ENCODE measurements around the gene ATG13. TPM values are rescaled to one million over a fixed set of nuclear protein-coding genes. Genes with fewer than 3 reads are reported as not detected.

ATG13 gene
- total RNA-seq, 2 experiments from 2014 or later: 95.7 to 102 TPM

- POLR2A ChIA-PET: interaction anchor here (0.6 to 0.9 kb wide), 4 partner anchors 15 to 295 kb away, joined by 3 to 4 read pairs (median 3); no protein-coding TSS in a partner anchor
- peaks cover 92% of the 10 kb centered on the region for H3K36me3 Mint-ChIP-seq (ENCODE audit: low read depth)
- Histone ChIP-seq H3K36me3 (ENCODE audit: insufficient read depth, low read length) (peaks cover 50% of the 10 kb centered on the region), H3K27ac (ENCODE audit: low read depth in 1 of 2, low read length in 2 of 2) (no peak overlapping the region), H3K27me3 (ENCODE audit: control insufficient read depth in 1 of 2, insufficient read depth in 2 of 2, low read length in 2 of 2) (no peaks in the 10 kb centered on the region), H3K4me3 (ENCODE audit: low read length) (no peak overlapping the region), H3K4me1 (ENCODE audit: insufficient read depth, low read length) (peaks cover 4% of the 10 kb centered on the region), H3K9me3 (ENCODE audit: control insufficient read depth in 1 of 2, insufficient read depth in 1 of 2, low read length in 2 of 2) (no peaks in the 10 kb centered on the region)
- no peak overlapping the region for H3K27ac Mint-ChIP-seq
- no peak for DNase-seq
- CTCF ChIA-PET: no interaction called here
- no peak for ATAC-seq (ENCODE audit: poor library complexity)
- H3K9me3 Mint-ChIP-seq: no peaks in the 10 kb centered on the region
- intact Hi-C loops (cut with DNase I, micrococcal nuclease): no loop called here
- no peak for TF ChIP-seq CTCF (IDR thresholded peaks at IDR 0.05)
- peaks cover 19% of the 10 kb centered on the region for H3K4me1 Mint-ChIP-seq (ENCODE audit: low read depth)
- H3K4me3 Mint-ChIP-seq: no peak overlapping the region
- H3K27me3 Mint-ChIP-seq: no peaks in the 10 kb centered on the region
These were observed 26.6 kb downstream of the ATG13 start for GRCh38 chr11:46643986-46644385.

GRCh38 chr11:46649180-46649738 lies 31.9 kb downstream of the ATG13 start:
- ATAC-seq (ENCODE audit: poor library complexity) (no peak), DNase-seq (no peak)
- Mint-ChIP-seq H3K27me3 (no peaks in the 10 kb centered on the region), H3K9me3 (no peaks in the 10 kb centered on the region), H3K4me3 (no peak overlapping the region), H3K27ac (no peak overlapping the region), H3K4me1 (ENCODE audit: low read depth) (no peaks in the 10 kb centered on the region), H3K36me3 (ENCODE audit: low read depth) (peaks cover 89% of the 10 kb centered on the region)
- Histone ChIP-seq H3K4me1 (ENCODE audit: insufficient read depth, low read length) (no peaks in the 10 kb centered on the region), H3K27me3 (ENCODE audit: control insufficient read depth in 1 of 2, insufficient read depth in 2 of 2, low read length in 2 of 2) (no peaks in the 10 kb centered on the region), H3K9me3 (ENCODE audit: control insufficient read depth in 1 of 2, insufficient read depth in 1 of 2, low read length in 2 of 2) (no peaks in the 10 kb centered on the region), H3K36me3 (ENCODE audit: insufficient read depth, low read length) (peaks cover 72% of the 10 kb centered on the region), H3K4me3 (ENCODE audit: low read length) (no peak overlapping the region), H3K27ac (ENCODE audit: low read depth in 1 of 2, low read length in 2 of 2) (no peak overlapping the region)
- CTCF ChIA-PET: interaction anchor here (0.6 kb wide), 1 partner anchor 168 kb away, joined by 3 read pairs; no protein-coding TSS in a partner anchor
- POLR2A ChIA-PET: interaction anchor here (1.2 kb wide), 1 partner anchor 31 kb away, joined by 5 read pairs; no protein-coding TSS in a partner anchor
- TF ChIP-seq CTCF (IDR thresholded peaks at IDR 0.05): no peak
- intact Hi-C loops (cut with DNase I, micrococcal nuclease): no loop called here

- Mint-ChIP-seq H3K9me3 (no peaks in the 10 kb centered on the region), H3K4me3 (no peak overlapping the region), H3K36me3 (ENCODE audit: low read depth) (peaks cover 84% of the 10 kb centered on the region), H3K27me3 (no peaks in the 10 kb centered on the region), H3K27ac (no peak overlapping the region), H3K4me1 (ENCODE audit: low read depth) (no peaks in the 10 kb centered on the region)
- ATAC-seq (ENCODE audit: poor library complexity) (no peak), DNase-seq (no peak)
- no peaks in the 10 kb centered on the region for H3K9me3 ChIP-seq (ENCODE audit: control insufficient read depth in 1 of 2, insufficient read depth in 1 of 2, low read length in 2 of 2)
- POLR2A ChIA-PET: no interaction called here
- H3K36me3 ChIP-seq (ENCODE audit: insufficient read depth, low read length): peaks cover 73% of the 10 kb centered on the region
- intact Hi-C loops (cut with DNase I, micrococcal nuclease): no loop called here
- no peaks in the 10 kb centered on the region for H3K27me3 ChIP-seq (ENCODE audit: control insufficient read depth in 1 of 2, insufficient read depth in 2 of 2, low read length in 2 of 2)
- CTCF ChIA-PET: no interaction called here
- H3K27ac ChIP-seq (ENCODE audit: low read depth in 1 of 2, low read length in 2 of 2): no peak overlapping the region
- H3K4me3 ChIP-seq (ENCODE audit: low read length): no peak overlapping the region
- no peaks in the 10 kb centered on the region for H3K4me1 ChIP-seq (ENCODE audit: insufficient read depth, low read length)
- TF ChIP-seq CTCF (IDR thresholded peaks at IDR 0.05): no peak
These were observed 38.3 kb downstream of the ATG13 start for GRCh38 chr11:46655631-46656030.

Data from CD4-positive, alpha-beta T cell (primary cell).